DND-41 (cell line): ENCODE results near the gene OR2H2.

Experiments
- CTCF ChIP-seq: IDR thresholded peaks from 2 replicates; pipeline ENCODE4 v1.5.1; 2012; ENCODE audit warnings: borderline replicate concordance, low read length, moderate library complexity, mild to moderate bottlenecking; ENCODE audit not compliant: poor library complexity, severe bottlenecking; ENCODE audit errors: extremely low read depth
- EZH2 ChIP-seq: IDR thresholded peaks from 3 replicates; pipeline ENCODE4 v1.6.1; 2012; ENCODE audit warnings: borderline replicate concordance, low read depth, mild to moderate bottlenecking, moderate library complexity, low read length, inconsistent platforms; ENCODE audit not compliant: severe bottlenecking

- TF ChIP-seq CTCF = no peak
- TF ChIP-seq EZH2 = no peak
These were observed 32.3 kb upstream of the OR2H2 start for GRCh38 chr6:29552512-29553051.
